Neural cell (in vitro differentiated cells): ENCODE results near the gene TMEM86A. TPM values are rescaled to one million over a fixed set of nuclear protein-coding genes. Genes with fewer than 3 reads are reported as not detected.

Experiments
- H2AFZ ChIP-seq: fragments of 200-600, 300-800 bp; sonication (generic), shearing (Covaris generic); 2 replicates; pipeline ENCODE4 v1.6.0; 2014; ENCODE audit warnings: low read depth, mild to moderate bottlenecking, antibody characterized with exemption, low read length, moderate library complexity
- H3F3A ChIP-seq: fragments of 200-600 bp; shearing (Covaris generic); 2 replicates; pipeline ENCODE4 v1.6.1; 2016; ENCODE audit warnings: mild to moderate bottlenecking, moderate library complexity, mixed read lengths, antibody characterized with exemption, low read length; ENCODE audit not compliant: insufficient read depth, poor library complexity, severe bottlenecking
- H3K27ac ChIP-seq: fragments of 200-600, 300-800 bp; sonication (generic), shearing (Covaris generic); 2 replicates; pipeline ENCODE4 v1.5.1; 2014; ENCODE audit warnings: mild to moderate bottlenecking, low read length, moderate library complexity
- H3K27me3 ChIP-seq: fragments of 300-800, 200-600 bp; sonication (generic), shearing (Covaris generic); 2 replicates; pipeline ENCODE4 v1.6.0; 2014; ENCODE audit warnings: mild to moderate bottlenecking, low read depth, low read length, moderate library complexity; ENCODE audit not compliant: insufficient read depth
- H3K36me3 ChIP-seq: fragments of 300-800, 200-600 bp; sonication (generic), shearing (Covaris generic); 2 replicates; pipeline ENCODE4 v1.5.1; 2014; ENCODE audit warnings: mild to moderate bottlenecking, antibody characterized with exemption, low read length, moderate library complexity; ENCODE audit not compliant: insufficient read depth
- H3K4me2 ChIP-seq: fragments of 300-800, 200-600 bp; sonication (generic), shearing (Covaris generic); 2 replicates; pipeline ENCODE4 v1.6.0; 2014; ENCODE audit warnings: mild to moderate bottlenecking, low read length
- H3K4me3 ChIP-seq: fragments of 300-800, 200-600 bp; sonication (generic), shearing (Covaris generic); 2 replicates; pipeline ENCODE4 v1.5.1; 2014; ENCODE audit warnings: mild to moderate bottlenecking, low read length, moderate library complexity
- H3K79me2 ChIP-seq: fragments of 200-600 bp; shearing (Covaris generic); replicated peaks from 2 replicates; pipeline ENCODE4 v1.6.0; 2014; ENCODE audit warnings: mild to moderate bottlenecking, low read length, moderate library complexity; ENCODE audit not compliant: insufficient read depth
- H3K9ac ChIP-seq: fragments of 300-800, 200-600 bp; sonication (generic), shearing (Covaris generic); 2 replicates; pipeline ENCODE4 v1.6.1; 2016; ENCODE audit warnings: mild to moderate bottlenecking, low read length, mixed read lengths
- H3K9me2 ChIP-seq: fragments of 200-600 bp; shearing (Covaris generic); 2 replicates; pipeline ENCODE4 v1.6.1; 2016; ENCODE audit warnings: mild to moderate bottlenecking, low read length, mixed read lengths; ENCODE audit not compliant: insufficient read depth
- H3K9me3 ChIP-seq: fragments of 200-600, 300-800 bp; sonication (generic), shearing (Covaris generic); 2 replicates; pipeline ENCODE4 v1.6.1; 2016; ENCODE audit warnings: mild to moderate bottlenecking, mixed run types, low read length, moderate library complexity, mixed read lengths
- H4K20me1 ChIP-seq: fragments of 200-600 bp; shearing (Covaris generic); 2 replicates; pipeline ENCODE4 v1.6.1; 2016; ENCODE audit warnings: mild to moderate bottlenecking, mixed run types; ENCODE audit not compliant: insufficient read depth
- EP300 ChIP-seq: fragments of 450-650 bp; conservative IDR thresholded peaks from 2 replicates; pipeline ENCODE4 v1.6.1; 2014; ENCODE audit warnings: antibody characterized with exemption, mild to moderate bottlenecking, moderate library complexity; ENCODE audit not compliant: poor library complexity, severe bottlenecking
- EZH2 ChIP-seq: fragments of 200-600, 300-800 bp; shearing (Covaris generic), sonication (generic); IDR thresholded peaks from 2 replicates; pipeline ENCODE4 v1.6.1; 2014; ENCODE audit warnings: antibody characterized with exemption, low read length, borderline replicate concordance, mild to moderate bottlenecking; ENCODE audit not compliant: insufficient read depth, poor library complexity, severe bottlenecking
- MXI1 ChIP-seq: fragments of 450-650 bp; conservative IDR thresholded peaks from 2 replicates; pipeline ENCODE4 v1.6.1; 2014; ENCODE audit warnings: antibody characterized with exemption, mild to moderate bottlenecking; ENCODE audit not compliant: poor library complexity, severe bottlenecking
- POLR2AphosphoS5 ChIP-seq: IDR thresholded peaks from 2 replicates; pipeline ENCODE4 v1.6.1; 2012
- RAD21 ChIP-seq: fragments of 450-650 bp; conservative IDR thresholded peaks from 2 replicates; pipeline ENCODE4 v1.6.1; 2014; ENCODE audit warnings: antibody characterized with exemption, mild to moderate bottlenecking, moderate library complexity
- SMC3 ChIP-seq: fragments of 450-650 bp; conservative IDR thresholded peaks from 2 replicates; pipeline ENCODE4 v1.6.1; 2014; ENCODE audit warnings: antibody characterized with exemption, mild to moderate bottlenecking, moderate library complexity; ENCODE audit not compliant: poor library complexity
- TAF1 ChIP-seq: IDR thresholded peaks from 2 replicates; pipeline ENCODE4 v1.6.1; 2012; ENCODE audit warnings: low read depth
- polyA plus RNA-seq: library from polyadenylated mRNA; depleted of rRNA; stranded (reverse); fragments of >200 nt; gene quantifications from 2 replicates; pipeline ENCODE4 v1.2.3, GENCODE V29; 2014
- TF ChIP-seq, protein P1 (sequence below): IDR thresholded peaks from 2 replicates; pipeline ENCODE4 v1.6.1; 2012; ENCODE audit warnings: borderline replicate concordance
- TF ChIP-seq, protein P2 (sequence below): fragments of 450-650 bp; IDR thresholded peaks from 2 replicates; pipeline ENCODE4 v1.5.1; 2014; ENCODE audit warnings: antibody characterized with exemption, mild to moderate bottlenecking, moderate library complexity; ENCODE audit not compliant: poor library complexity, severe bottlenecking

Gene TMEM86A
- polyA plus RNA-seq, 1 donor from 2014 or later: 3.3 TPM

GRCh38 chr11:18701614-18702216 lies 3.1 kb downstream of the TMEM86A start:
- Histone ChIP-seq H3K27me3 (no peaks in the 10 kb centered on the region), H3F3A (no peaks in the 10 kb centered on the region), H3K4me3 (no peak overlapping the region), H3K79me2 (no peaks in the 10 kb centered on the region), H3K9me2 (no peaks in the 10 kb centered on the region), H3K36me3 (no peaks in the 10 kb centered on the region), H3K4me2 (no peak overlapping the region), H2AFZ (no peak overlapping the region), H3K9ac (no peak overlapping the region), H4K20me1 (no peaks in the 10 kb centered on the region), H3K27ac (no peak overlapping the region), H3K9me3 (no peaks in the 10 kb centered on the region)
- no peak for TF ChIP-seq POLR2AphosphoS5
- TF ChIP-seq MXI1: no peak

DNA sequence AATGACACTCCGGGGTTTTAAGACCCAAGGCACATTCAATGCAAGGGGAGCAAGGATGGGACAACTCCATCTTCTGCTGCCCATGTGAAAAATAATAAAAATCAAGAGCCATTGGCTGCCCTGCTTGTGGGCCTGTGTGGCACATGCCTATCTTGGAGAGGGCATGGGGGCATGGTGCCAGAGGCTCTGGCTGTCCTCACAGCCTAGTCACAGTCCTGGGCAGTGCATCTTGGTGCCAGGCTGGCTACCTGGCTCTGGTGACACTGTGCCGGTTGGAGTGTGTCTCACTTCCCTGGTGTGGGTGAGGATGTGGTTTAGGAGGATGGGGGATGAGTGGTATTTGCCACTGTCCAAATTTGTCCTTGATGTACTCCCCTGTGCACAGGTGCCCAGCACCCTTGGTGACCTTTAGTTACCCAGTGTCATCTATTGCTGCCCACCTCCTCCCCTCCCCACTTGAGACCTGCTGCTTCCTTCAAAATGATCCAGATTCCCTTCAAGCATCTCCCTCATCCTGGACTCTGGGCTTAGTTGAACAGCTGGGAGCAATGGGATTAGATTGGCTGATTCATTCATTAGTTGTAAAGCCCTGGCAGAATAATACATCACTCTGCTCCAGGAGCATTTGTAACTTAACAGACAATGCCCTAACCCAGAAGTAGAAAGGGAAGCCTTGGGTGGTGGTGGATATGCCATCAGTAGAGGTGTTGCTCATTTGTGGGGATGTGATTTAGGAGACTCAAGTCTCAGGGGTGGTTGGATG lies 4.6 kb downstream of the TMEM86A start:
- Histone ChIP-seq H3K27ac (no peak overlapping the region), H3K27me3 (no peaks in the 10 kb centered on the region), H2AFZ (no peak overlapping the region), H3K9ac (no peak overlapping the region), H3K9me3 (no peaks in the 10 kb centered on the region), H3K36me3 (no peaks in the 10 kb centered on the region), H3K4me3 (no peak overlapping the region), H3K79me2 (no peaks in the 10 kb centered on the region), H3K4me2 (no peak overlapping the region), H3K9me2 (no peaks in the 10 kb centered on the region), H3F3A (no peaks in the 10 kb centered on the region), H4K20me1 (no peaks in the 10 kb centered on the region)
- no peak for TF ChIP-seq MXI1
- TF ChIP-seq EZH2: no peak
- no peak for TF ChIP-seq POLR2AphosphoS5
- no peak for TF ChIP-seq TAF1
- TF ChIP-seq EP300: no peak
- no peak for TF ChIP-seq SMC3
- no peak for TF ChIP-seq RAD21
- TF ChIP-seq, protein P1, sequence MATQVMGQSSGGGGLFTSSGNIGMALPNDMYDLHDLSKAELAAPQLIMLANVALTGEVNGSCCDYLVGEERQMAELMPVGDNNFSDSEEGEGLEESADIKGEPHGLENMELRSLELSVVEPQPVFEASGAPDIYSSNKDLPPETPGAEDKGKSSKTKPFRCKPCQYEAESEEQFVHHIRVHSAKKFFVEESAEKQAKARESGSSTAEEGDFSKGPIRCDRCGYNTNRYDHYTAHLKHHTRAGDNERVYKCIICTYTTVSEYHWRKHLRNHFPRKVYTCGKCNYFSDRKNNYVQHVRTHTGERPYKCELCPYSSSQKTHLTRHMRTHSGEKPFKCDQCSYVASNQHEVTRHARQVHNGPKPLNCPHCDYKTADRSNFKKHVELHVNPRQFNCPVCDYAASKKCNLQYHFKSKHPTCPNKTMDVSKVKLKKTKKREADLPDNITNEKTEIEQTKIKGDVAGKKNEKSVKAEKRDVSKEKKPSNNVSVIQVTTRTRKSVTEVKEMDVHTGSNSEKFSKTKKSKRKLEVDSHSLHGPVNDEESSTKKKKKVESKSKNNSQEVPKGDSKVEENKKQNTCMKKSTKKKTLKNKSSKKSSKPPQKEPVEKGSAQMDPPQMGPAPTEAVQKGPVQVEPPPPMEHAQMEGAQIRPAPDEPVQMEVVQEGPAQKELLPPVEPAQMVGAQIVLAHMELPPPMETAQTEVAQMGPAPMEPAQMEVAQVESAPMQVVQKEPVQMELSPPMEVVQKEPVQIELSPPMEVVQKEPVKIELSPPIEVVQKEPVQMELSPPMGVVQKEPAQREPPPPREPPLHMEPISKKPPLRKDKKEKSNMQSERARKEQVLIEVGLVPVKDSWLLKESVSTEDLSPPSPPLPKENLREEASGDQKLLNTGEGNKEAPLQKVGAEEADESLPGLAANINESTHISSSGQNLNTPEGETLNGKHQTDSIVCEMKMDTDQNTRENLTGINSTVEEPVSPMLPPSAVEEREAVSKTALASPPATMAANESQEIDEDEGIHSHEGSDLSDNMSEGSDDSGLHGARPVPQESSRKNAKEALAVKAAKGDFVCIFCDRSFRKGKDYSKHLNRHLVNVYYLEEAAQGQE: no peak
- TF ChIP-seq, protein P2, sequence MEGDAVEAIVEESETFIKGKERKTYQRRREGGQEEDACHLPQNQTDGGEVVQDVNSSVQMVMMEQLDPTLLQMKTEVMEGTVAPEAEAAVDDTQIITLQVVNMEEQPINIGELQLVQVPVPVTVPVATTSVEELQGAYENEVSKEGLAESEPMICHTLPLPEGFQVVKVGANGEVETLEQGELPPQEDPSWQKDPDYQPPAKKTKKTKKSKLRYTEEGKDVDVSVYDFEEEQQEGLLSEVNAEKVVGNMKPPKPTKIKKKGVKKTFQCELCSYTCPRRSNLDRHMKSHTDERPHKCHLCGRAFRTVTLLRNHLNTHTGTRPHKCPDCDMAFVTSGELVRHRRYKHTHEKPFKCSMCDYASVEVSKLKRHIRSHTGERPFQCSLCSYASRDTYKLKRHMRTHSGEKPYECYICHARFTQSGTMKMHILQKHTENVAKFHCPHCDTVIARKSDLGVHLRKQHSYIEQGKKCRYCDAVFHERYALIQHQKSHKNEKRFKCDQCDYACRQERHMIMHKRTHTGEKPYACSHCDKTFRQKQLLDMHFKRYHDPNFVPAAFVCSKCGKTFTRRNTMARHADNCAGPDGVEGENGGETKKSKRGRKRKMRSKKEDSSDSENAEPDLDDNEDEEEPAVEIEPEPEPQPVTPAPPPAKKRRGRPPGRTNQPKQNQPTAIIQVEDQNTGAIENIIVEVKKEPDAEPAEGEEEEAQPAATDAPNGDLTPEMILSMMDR: no peak
